Activated CD8-positive, alpha-beta memory T cell treated with anti-CD3 and anti-CD28 coated beads for 24 hours (primary cell): ENCODE measurements around the gene EPOP.
A peak's percentile ranks its signal among the peaks of the same experiment; 100 is the strongest.

ENCODE experiments used
- DNase-seq: peaks from one replicate; pipeline ENCODE4 v3.0.0-alpha.2; 2020

The EPOP gene

DNA sequence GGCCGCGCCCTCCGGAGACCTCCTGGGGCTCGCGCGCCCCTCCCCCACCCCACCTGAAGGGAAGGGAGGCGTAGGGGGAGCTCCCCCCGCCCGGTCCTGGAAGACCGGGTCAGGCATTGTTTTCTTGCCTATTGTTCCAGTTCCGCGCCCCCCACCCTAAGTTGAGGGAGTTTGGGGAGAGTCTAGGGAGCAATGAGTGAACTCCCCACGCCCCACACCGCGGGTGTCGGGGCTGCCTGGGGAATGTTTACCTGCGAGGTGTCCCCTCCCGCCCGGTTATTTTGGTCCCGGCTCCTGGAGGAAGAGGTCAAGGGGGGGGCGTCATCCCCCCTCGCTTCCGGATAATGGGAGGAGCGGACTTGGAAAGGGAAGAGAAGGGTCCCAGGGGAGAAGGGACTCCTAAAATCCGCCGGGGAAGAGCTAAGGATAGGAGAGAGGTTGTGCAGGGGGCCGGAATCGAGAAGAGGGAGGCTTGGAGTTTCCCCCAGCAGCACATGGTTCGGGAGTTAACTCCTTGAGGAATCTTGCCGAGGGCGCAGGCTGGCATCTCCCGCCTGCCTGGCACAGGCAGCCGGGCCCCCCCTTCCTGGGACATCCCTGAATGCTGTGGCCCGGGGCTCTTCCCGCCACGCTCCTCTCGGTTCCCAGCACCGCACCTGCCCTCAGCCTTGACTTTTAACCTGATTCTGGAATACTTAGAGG lies 31.2 kb upstream of the EPOP start:
- DNase-seq, result peak; percentile 84

DNA sequence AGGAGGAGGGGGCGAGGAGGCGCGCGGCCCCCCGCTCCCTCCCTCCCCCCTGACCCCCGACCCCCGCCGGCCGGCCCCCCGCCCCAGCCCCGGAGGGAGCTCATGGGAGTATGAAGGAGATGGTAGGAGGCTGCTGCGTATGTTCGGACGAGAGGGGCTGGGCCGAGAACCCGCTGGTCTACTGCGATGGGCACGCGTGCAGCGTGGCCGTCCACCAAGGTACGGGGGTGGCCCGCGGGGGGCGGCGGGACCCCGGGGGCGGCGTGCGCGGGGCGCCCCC lies 30.7 kb upstream of the EPOP start:
- DNase-seq, result peak; percentile 86

DNA sequence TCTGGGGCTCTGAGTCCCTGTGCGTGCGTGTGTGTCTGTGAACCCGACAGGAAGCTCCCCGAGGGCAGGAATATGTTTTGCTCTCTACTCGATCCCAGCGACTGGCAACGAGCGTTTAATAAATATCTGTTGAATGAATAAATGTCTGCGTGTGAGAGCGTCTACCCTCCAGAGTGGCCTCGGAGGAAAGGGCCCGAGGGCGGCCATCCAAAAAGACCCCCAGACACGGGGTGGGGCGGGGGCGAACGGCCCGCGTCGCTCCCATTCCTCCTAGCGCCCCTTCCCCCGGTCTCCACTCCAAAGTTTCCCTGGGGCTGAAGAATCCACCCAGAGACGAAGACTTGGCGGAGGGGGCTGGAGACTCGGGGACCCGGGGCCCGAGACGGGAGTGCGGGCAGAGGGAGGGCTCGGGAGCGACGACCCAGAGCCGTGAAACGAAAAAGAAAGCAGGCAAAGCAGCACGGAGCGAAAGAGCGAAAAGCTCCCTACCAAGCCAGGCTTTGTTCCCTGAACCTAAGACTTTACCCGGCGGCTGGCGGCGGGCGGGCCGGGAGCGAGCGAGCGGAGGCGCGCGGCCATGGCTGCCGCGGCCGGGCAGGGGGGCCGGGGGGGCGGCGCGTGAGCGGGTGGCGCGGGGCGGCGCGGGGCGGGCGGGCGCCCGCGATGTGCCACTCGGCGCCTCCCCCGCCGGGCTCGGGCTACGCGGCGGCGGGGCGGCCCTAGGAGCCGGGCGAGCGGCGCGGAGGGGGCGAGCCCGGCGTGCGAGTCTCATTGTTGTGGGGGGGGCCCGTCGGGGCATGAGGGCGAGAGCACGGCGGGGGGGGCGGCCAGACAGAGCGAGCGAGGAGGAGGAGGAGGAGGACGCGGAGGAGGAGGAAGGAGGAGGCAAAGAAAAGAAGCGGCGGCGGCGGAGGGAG lies 30.1 kb upstream of the EPOP start, which contains the start of gene MLLT6:
Gene MLLT6 (plus strand): TSS at position 668 of the 917 bp plus-strand sequence. CDS start 360 bp downstream, outside the sequence.
- peak; percentile 86 for DNase-seq

GRCh38 chr17:38703742-38704605 lies 29.2 kb upstream of the EPOP start:
- peak; percentile 92 for DNase-seq

DNA sequence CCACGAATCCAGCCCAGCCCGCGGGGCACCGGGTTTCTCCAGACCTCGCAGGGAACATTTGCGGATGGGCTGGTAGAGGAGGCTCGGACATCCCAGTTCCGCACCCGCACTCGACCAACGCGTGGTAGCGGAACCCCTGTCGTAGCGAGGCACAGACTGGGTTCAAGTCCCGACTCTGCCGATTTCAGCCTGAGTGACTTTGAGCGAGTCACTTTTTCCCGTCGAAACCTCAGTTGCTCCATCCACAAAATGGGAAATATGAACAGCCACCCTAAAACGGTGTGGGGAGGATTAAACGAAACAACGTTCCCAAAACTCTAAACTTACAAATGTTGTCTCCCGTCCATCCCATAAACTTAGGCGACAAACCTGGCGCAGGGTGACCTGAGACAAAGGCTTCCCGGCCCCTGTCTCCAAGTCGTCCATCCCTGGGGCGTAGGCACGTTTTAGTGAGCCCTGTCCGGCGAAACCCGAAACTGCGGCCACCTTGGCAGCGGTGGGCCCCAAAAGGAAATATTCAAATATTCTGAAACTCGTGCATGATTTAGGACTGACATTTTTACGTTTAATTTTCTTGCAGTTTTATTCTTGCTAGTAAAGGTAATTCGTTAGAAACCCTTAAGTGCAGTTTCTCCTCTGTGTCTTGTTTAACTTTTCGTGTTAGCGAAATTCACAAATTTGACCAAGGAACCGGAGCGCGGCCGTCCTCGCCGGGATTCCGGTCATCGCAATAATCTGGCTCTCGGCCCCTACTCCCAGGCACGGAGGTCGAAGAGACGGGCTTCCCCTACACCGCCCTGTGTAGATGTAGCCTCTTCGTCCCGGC lies 28.4 kb upstream of the EPOP start:
- no peak for DNase-seq

GRCh38 chr17:38702166-38702915 lies 27.6 kb upstream of the EPOP start:
- DNase-seq, result peak; percentile 90

DNA sequence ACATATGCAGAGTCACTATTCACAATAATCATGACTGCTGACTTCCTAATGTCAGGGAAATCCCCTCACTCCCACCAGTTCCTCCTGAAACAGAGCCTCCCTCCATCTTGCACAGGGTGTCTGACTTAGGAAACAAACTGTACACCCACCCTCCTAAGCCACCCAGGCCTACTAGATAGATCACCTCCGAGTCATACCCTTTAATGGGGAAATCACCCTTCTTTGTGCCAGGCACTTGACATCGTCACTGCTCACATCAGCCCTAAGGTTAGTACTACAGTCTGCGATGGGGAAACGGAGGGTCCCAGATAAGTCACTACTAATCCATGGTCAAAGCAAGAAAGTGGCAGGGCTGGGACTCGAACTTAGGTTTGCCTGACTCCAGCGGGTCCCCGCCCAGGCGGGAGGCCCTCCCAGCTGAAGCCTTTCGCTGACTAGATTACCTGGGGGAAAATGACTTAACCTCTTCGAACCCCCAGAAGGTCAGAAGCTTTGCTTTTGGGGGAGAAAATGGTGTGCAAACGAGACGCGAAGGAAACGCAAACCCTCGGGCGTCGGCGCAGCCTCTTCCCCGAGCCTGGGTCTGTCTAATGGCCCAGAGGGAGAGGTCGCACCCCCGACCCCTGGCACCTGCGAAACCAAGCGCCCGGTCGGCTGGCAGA lies 26.9 kb upstream of the EPOP start:
- DNase-seq, result peak; percentile 93

GRCh38 chr17:38698760-38699159 lies 24.0 kb upstream of the EPOP start:
- no peak for DNase-seq

DNA sequence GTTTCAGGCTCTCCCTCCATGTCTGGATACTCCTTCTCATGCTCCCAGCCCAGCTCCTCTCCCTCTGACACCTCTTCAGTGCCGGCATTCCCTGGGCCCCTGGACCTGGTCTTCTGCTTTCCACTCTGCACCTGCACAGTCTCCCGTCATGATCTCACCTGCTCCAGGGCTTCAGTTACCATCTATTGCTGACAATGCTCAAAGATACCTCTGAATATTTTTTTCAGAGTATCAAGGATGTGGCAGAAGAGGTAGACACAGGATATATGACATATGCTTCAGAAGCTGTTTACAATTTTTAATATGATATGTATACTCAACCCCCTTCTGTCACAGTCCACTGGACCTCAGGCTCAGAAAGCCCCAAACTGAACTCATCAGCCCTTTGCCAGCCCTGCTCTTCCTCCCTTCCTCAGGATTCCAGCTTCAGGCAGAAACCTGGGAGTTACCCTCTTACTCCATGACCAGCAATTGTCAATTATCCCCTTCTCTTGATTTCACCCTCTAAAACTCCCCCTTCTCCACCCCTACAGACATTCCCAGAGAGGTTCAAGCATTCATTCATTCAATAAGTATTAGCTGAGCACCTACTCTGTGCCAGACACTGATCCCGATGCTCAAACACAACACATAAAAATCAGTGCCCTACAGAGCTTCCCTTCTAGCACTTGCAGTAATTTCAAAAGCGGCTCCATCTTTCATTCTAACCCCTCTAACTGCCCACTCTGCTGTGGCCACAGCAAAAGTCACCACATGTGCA lies 22.5 kb upstream of the EPOP start:
- no peak for DNase-seq

DNA sequence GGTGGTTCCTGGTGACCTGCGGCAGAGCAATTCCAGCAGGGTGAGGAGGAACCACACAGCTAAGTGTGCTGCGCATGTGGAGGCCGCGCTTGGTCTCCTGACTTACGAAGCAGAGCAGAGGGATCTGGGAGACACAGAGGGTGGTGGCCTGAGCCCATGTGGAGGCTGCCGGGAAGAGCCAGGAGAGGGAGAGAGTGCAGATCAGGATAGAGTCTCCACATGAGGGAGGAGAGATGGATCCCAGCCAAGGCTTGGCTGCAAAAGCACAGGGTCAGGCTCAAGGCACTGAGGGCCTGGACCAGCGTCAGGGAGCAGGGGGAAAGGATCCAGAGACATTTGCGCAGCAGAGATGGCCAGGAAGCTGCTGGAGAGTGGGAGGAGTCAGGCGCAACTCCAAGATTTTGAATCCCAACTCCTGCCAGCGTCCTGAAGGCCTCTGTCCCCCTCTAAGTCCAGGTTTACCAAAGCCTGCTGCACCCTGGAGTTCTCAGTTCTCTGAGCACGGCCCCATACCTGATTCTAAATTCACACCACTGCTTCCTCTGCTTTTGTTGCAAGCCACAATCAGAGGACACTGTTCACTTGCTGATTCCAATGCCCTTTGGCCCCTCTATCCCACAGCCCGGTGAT lies 19.1 kb upstream of the EPOP start:
- DNase-seq, result no peak

- no peak for DNase-seq
These were observed 16.4 kb upstream of the EPOP start for GRCh38 chr17:38691154-38691553.

GRCh38 chr17:38690386-38690785 lies 15.6 kb upstream of the EPOP start:
- no peak for DNase-seq

DNA sequence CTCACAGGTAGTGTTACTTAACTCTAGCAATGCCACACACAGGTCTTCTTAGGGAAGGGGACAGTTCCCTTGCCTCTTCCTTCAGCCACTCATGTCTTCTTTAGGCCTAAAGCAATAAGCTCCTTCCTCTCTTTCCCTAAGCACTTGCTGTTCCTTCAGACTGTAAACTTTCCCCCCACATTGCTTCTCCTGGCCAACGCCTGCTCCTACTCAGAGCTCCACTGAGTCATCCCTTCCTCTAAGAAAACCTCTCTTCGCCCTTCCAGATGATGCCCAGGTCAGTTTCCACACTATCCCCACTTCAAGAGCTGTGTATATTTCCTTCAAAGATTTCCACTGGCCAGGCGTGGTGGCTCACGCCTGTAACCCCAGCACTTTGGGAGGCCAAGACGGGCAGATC lies 12.5 kb upstream of the EPOP start:
- DNase-seq, result no peak

DNA sequence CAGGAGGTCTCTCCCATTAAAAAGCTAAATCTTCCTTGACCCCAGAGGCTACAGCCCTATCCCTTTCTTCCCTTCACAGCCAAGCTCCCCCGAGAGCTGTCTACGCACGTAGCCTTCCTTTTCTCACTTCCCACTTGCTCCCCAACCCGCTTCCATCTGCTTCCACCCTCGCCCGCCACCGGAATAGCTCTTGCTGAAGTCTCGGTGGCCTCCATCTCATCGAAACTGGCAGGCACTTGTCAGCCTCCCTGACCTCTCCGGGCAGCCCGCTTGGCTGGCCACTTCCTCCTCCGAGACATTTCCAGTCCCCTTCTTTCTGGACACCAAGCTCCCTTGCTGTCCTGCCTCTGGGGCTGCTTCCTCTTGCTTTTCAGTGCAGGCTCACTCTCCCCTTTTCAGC lies 10.7 kb upstream of the EPOP start:
- no peak for DNase-seq

- DNase-seq, result no peak
These were observed 6.3 kb upstream of the EPOP start for GRCh38 chr17:38681096-38681495.

- no peak for DNase-seq
These were observed 3.1 kb upstream of the EPOP start for GRCh38 chr17:38677819-38678218.

DNA sequence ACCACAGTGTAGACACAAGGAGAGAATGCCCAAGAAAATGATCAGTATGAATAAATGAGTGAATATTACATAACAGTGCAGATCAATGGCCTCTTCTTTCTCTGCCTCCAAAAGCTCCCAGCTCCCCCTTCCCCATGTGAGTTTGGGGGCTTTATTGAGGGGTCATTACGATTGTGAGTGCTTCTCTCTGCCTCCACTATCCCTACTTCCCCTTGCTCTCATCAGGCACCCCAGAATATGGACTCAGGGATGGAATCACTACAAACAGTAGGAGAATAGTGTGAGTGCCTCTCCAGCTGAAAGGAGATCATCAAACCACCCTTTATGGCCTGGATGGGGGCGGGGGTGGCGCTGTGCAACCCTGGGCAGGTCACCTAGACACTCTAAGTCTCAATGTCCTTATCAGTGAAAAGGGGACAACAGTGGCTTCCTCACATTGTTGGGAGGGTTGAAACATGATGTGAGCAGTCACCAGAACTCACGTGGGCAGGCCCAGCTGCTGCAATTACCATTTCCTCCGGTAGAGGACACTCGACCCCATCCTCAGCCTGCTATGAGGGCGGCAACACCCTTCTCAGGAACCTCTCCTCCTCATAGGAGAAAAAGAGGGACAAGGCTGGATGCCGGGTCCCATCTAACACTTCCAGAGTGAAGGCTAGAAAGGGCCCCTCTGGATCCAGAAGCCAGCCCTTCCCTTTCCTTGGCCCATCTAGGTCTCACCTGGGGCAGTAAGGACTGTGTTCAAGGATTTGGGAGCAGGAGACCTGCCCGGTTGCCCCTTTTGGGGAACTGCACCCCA lies 2.1 kb upstream of the EPOP start:
- DNase-seq, result peak; percentile 95

DNA sequence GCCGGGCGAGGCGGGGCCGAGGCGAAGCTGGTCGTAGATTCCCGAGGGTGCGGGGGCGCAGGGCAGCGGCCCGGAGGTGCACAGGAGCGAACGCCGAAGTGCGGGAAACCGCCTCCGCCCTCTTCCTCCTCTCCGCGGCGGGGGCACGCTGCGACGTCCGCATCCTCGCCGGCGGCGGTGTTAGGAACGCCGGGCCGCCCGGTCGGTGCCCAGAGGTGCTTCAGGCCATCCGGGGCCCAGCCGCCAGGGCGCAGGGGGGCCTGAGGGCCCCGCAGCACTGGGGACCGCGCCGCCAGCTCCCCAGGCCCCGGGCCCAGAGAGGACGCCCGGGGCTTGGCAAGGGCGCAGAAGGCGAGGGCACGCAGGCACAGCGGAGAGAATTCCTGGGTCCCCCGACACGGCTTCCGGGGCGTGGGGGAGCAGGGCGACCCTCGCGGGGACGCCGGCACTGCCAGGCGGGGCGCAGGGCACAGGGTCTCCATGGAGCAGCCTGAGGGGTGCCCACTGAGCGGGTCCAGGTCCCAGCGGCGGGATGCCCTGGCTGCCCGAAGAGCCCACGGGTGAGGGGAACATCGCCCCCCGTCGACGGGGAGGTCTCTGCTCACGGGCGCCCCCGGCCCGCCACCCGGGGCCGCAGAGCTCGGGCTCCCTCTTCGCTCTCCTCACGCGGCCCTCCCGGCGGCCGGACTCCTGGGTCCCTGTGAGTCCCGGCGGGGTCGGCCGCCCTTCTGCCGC lies 576 bp downstream of the EPOP start:
- DNase-seq, result peak; percentile 79
